ENCODE measurements around the gene CCNH.

CCNH gene

GRCh38 chr5:87354496-87354895, 58.2 kb downstream of the CCNH start:
- no peak for DNase-seq

- DNase-seq, result no peak
Observed at GRCh38 chr5:87347841-87348240, 64.9 kb downstream of the CCNH start.

GRCh38 chr5:87347272-87347671, 65.5 kb downstream of the CCNH start:
- DNase-seq, result no peak
